Liver (tissue), 9 donors: ENCODE results near the gene DAD1. TPM values are rescaled to one million over a fixed set of nuclear protein-coding genes. Genes with fewer than 3 reads are reported as not detected.

ENCODE experiments used
- DNase-seq: peaks from one replicate; pipeline ENCODE4 v3.0.0-alpha.2; 2017; ENCODE audit warnings: low spot score
- H3K27ac ChIP-seq, 2 donors: one replicate each; pipeline ENCODE4 v1.7.0; 2013; ENCODE audit warnings: inconsistent platforms in 2 of 2, low read length in 2 of 2, control low read depth in 1 of 2, low read depth in 1 of 2, mild to moderate bottlenecking in 1 of 2
- H3K27me3 ChIP-seq, 4 donors: one replicate each; pipeline versions ENCODE4 v1.6.1 to v1.7.0; 2013; ENCODE audit warnings: low read length in 3 of 4, inconsistent platforms in 1 of 4, mild to moderate bottlenecking in 1 of 4, moderate library complexity in 1 of 4; ENCODE audit not compliant: control insufficient read depth in 4 of 4, insufficient read depth in 4 of 4
- H3K36me3 ChIP-seq, 4 donors: one replicate each; pipeline versions ENCODE4 v1.6.1 to v1.7.0; 2013; ENCODE audit warnings: low read length in 3 of 4, mild to moderate bottlenecking in 3 of 4, low read depth in 1 of 4, moderate library complexity in 1 of 4; ENCODE audit not compliant: control insufficient read depth in 4 of 4, insufficient read depth in 3 of 4
- H3K4me1 ChIP-seq, 4 donors: one replicate each; pipeline versions ENCODE4 v1.6.1 to v1.7.0; 2013; ENCODE audit warnings: low read length in 3 of 4, mild to moderate bottlenecking in 3 of 4, moderate library complexity in 1 of 4; ENCODE audit not compliant: control insufficient read depth in 4 of 4, insufficient read depth in 4 of 4
- H3K4me3 ChIP-seq, 3 donors: one replicate each; pipeline versions ENCODE4 v1.6.1 to v1.7.0; 2013; ENCODE audit warnings: low read length in 3 of 3, control low read depth in 1 of 3, low read depth in 1 of 3, mild to moderate bottlenecking in 1 of 3
- H3K9ac ChIP-seq, 2 donors: one replicate each; pipeline ENCODE4 v1.7.0; 2013; ENCODE audit warnings: low read length in 2 of 2, mild to moderate bottlenecking in 2 of 2, moderate library complexity in 2 of 2, control low read depth in 1 of 2, low read depth in 1 of 2
- H3K9me3 ChIP-seq, 4 donors: one replicate each; pipeline versions ENCODE4 v1.6.1 to v1.7.0; 2013; ENCODE audit warnings: low read length in 3 of 4; ENCODE audit not compliant: control insufficient read depth in 4 of 4
- ATF3 ChIP-seq: IDR thresholded peaks from 2 replicates; pipeline ENCODE4 v1.6.1; 2016; ENCODE audit warnings: antibody characterized with exemption
- CTCF ChIP-seq: fragments of 150-350 bp; IDR thresholded peaks from 2 replicates; pipeline ENCODE4 v1.5.1; 2017; ENCODE audit warnings: improper control_type of control experiment, low read depth, low read length; ENCODE audit not compliant: missing input control
- EGR1 ChIP-seq, 2 donors: IDR thresholded peaks; 2 replicates each; pipeline ENCODE4 v1.6.1; 2016 to 2018; ENCODE audit warnings: antibody characterized with exemption in 2 of 2, low read depth in 2 of 2
- FOXA1 ChIP-seq: IDR thresholded peaks from 2 replicates; pipeline ENCODE4 v1.6.1; 2016; ENCODE audit warnings: antibody characterized with exemption
- FOXA2 ChIP-seq: IDR thresholded peaks from 2 replicates; pipeline ENCODE4 v1.6.1; 2016; ENCODE audit warnings: antibody characterized with exemption
- GABPA ChIP-seq, 2 donors: IDR thresholded peaks in 1 of 2; conservative IDR thresholded peaks in 1 of 2; 2 replicates each; pipeline ENCODE4 v1.6.1; 2016; ENCODE audit warnings: antibody characterized with exemption in 2 of 2, mild to moderate bottlenecking in 1 of 2, moderate library complexity in 1 of 2
- HNF4A ChIP-seq, 2 donors: conservative IDR thresholded peaks; 2 replicates each; pipeline ENCODE4 v1.6.1; 2016; ENCODE audit warnings: antibody characterized with exemption in 2 of 2, mild to moderate bottlenecking in 2 of 2
- HNF4G ChIP-seq: IDR thresholded peaks from 2 replicates; pipeline ENCODE4 v1.6.1; 2016; ENCODE audit warnings: antibody characterized with exemption
- JUND ChIP-seq, 2 donors: IDR thresholded peaks; 2 replicates each; pipeline ENCODE4 v1.6.1; 2016; ENCODE audit warnings: antibody characterized with exemption in 2 of 2
- MAX ChIP-seq: IDR thresholded peaks from 2 replicates; pipeline ENCODE4 v1.6.1; 2016; ENCODE audit warnings: antibody characterized with exemption
- NR2F2 ChIP-seq: IDR thresholded peaks from 2 replicates; pipeline ENCODE4 v1.6.1; 2016; ENCODE audit warnings: antibody characterized with exemption
- RAD21 ChIP-seq, 2 donors: IDR thresholded peaks; 2 replicates each; pipeline ENCODE4 v1.6.1; 2016; ENCODE audit warnings: antibody characterized with exemption in 2 of 2, mild to moderate bottlenecking in 2 of 2
- REST ChIP-seq: IDR thresholded peaks from 2 replicates; pipeline ENCODE4 v1.6.1; 2016; ENCODE audit warnings: antibody characterized with exemption, mild to moderate bottlenecking
- RXRA ChIP-seq, 2 donors: IDR thresholded peaks; 2 replicates each; pipeline ENCODE4 v1.6.1; 2017 to 2018; ENCODE audit warnings: antibody characterized with exemption in 2 of 2, mild to moderate bottlenecking in 1 of 2
- SP1 ChIP-seq: IDR thresholded peaks from 2 replicates; pipeline ENCODE4 v1.6.1; 2018; ENCODE audit warnings: antibody characterized with exemption, mild to moderate bottlenecking
- TAF1 ChIP-seq: conservative IDR thresholded peaks from 2 replicates; pipeline ENCODE4 v1.6.1; 2016; ENCODE audit warnings: antibody characterized with exemption, mild to moderate bottlenecking
- YY1 ChIP-seq: IDR thresholded peaks from 2 replicates; pipeline ENCODE4 v1.6.1; 2016; ENCODE audit warnings: antibody characterized with exemption, mild to moderate bottlenecking
- ZBTB33 ChIP-seq: IDR thresholded peaks from 2 replicates; pipeline ENCODE4 v1.6.1; 2016; ENCODE audit warnings: antibody characterized with exemption
- WGBS: extraction: QIAGEN DNeasy Blood & Tissue Kit; methylation state at CpG from one replicate; pipeline ENCODE4 v1.1.7; 2013; 5-methylcytosine and 5-hydroxymethylcytosine counted together
- polyA plus RNA-seq, 2 donors: library from polyadenylated mRNA; stranded (reverse) in 1 of 2; unstranded in 1 of 2; fragments of 200-250 nt in 1 of 2; fragments of >200 nt in 1 of 2; fragmentation: Nextera tagmentation in 1 of 2; extraction: Ambion mirVana in 1 of 2; gene quantifications; one replicate each; pipeline versions ENCODE4 v1.2.1 to v1.2.3, GENCODE V29; 2013 to 2015
- total RNA-seq, 2 donors: library from RNA; depleted of rRNA; stranded (reverse); fragments of >200 nt; gene quantifications; one replicate each; pipeline ENCODE4 v1.2.3, GENCODE V29; 2014
- donor health status: healthy.
- donor health status: healthy.
- donor health status: healthy.
- donor health status: healthy.
- donor health status: healthy.

DAD1 gene
- total and polyA plus RNA-seq, 4 donors: 142 to 254 (median 205) TPM

GRCh38 chr14:22532345-22533056, 56.5 kb downstream of the DAD1 start:
- Histone ChIP-seq H3K27me3 (no peaks in the 10 kb centered on the region), H3K9me3 (no peaks in the 10 kb centered on the region), H3K27ac (no peak overlapping the region), H3K4me3 (no peak overlapping the region), H3K4me1 (no peaks in the 10 kb centered on the region), H3K9ac (no peak overlapping the region), H3K36me3 (no peaks in the 10 kb centered on the region)
- TF ChIP-seq JUND (IDR thresholded peaks at IDR 0.05) (no peak), NR2F2 (no peak), FOXA2 (no peak), YY1 (no peak), GABPA (IDR thresholded peaks at IDR 0.05 in 1 of 2, conservative IDR thresholded peaks at IDR 0.05 in 1 of 2) (no peak), CTCF (no peak), HNF4A (conservative IDR thresholded peaks at IDR 0.05) (no peak), FOXA1 (no peak), ATF3 (no peak), SP1 (no peak), RAD21 (IDR thresholded peaks at IDR 0.05) (no peak), TAF1 (no peak), ZBTB33 (no peak), REST (no peak), EGR1 (IDR thresholded peaks at IDR 0.05; ENCODE audit: low read depth in 2 of 2) (no peak), HNF4G (no peak), MAX (no peak), RXRA (IDR thresholded peaks at IDR 0.05) (no peak)
- no peak for DNase-seq
- WGBS: 63% methylated on average over 3 of the region's 3 CpGs
